Measurements from ENCODE around the gene BHLHE41.

BHLHE41 gene

DNA sequence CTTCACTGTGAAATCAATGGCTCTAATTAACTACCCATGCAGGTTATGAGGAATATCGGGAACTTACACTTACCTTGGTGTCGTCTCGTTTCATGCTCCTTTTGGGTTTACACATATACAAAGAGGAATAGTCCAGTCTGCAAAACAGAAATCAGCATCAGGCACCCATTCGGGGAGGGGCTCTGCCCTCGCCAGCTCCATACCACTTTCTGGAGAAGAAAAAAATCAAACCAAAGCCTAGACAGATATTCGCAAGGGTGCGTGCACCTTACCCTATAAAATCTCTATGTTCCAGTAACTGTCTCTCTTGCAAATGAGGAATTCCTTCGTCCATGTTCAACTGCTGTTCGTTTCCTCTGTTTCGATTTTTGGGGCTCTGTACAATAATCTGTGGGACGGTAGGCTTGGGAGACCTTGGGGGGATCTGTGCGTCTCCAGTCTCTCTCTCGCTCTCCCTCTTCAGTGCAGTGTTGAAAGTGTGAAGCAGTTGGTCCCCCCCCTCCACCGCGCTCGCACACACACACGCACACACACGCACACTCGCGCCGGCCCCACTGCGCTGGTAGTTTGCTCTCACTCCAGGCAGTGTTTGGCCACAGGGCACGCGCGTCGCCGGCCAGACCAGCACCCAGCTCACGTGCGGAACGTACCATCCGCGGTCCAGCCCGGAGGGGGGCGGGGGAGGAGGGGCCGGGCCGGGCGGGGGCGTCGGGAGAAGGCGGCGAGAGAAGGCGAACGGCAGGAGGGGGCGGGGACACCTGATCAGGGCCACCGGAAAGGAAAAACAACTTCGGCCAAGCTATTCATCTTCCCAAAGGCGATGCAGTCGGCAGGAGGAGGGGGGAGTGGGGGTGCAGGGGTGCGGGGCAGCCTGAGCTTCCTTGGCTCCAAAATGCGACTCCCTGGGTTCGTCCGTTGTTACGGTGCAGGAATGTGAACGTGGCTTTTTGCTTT lies at the start of gene BHLHE41:
TSS of gene BHLHE41 (minus strand) at position 592 of the 954 bp plus-strand sequence. CDS start at position 334, 258 bp downstream.
- DNase-seq = peak in 1 of 2 experiments; percentile 44

DNA sequence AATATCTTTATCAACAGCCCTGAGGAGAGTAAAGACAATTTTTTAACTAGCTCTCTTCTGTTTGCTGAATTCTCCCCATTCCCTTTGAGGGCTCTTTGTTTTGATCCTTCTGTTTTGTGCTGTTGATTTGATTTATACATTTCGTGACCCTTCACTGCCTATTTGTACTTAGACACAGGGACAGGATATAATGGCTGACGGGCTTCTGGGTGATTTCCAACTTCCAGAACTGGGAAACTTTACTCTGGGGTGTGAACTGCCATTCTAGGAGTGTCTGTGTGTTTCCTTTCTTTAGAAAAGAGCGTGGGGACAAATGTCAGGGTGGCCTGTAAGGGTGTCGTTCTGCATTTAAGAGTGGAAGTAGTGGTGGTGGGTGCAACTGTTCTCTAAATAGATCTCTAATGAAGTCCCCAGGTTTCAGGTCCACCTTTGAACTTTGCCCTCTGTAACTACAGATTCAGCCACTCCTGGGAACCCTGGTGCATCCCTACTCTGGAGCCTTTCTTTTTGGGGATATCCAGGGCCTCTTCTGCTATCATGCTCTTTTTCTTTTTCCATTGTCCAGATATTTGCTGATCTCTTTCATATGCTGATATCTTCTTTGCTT lies 48.2 kb upstream of the BHLHE41 start:
- DNase-seq = no peak

DNA sequence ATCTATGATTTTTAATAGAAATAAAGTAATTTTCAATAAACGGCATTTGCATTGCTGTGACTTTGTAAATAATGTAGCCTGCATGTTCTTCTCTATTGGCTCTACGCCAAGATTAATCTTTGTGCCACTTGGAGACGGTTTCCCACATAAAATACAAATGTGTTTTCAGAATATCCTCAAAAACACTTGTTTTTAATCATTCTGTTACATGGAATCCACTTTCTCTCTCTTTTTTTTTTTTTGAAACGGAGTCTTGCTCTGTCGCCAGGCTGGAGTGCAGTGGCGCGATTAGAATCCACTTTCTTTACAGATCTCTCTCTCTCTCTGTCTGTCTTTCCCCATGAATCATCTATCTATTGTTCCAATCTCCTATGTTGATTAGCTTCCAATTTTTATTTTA lies 47.7 kb upstream of the BHLHE41 start:
- no peak for DNase-seq

DNA sequence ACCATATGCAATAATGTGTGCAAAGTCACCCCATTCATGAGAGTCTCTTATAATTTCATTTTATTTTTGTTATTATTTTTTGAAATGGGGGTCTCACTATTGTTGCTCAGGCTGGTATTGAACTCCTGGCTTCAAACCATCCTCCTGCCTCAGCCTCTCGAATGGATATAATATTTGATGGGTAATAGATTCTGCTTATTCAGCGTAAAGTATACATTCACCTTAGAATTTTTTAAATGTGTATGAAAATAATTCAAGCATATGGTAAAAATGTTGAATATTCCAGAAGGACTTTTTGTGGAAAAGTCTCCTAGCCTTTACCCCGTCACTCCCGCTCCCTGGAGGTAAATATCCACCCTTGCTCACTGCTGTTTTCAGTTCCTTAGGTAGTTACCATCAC lies 47.2 kb upstream of the BHLHE41 start:
- DNase-seq = no peak

DNA sequence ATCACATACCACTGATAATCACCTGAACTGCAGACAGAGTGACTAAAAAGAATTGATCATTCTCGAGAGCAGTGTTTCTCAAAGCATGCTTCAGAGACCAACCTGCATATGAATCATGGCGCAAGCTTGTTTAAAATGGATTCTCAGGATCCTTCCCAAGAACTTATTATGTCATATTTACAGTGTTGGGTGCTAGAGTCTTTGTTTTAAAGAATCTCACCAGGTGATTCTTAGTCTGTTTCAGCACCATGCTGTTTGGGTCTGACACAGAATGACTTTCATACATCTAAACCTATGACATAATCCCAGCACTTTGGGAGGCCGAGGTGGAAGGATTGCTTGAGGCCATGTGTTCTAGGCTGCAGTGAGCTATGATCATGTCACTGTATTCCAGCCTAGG lies 39.3 kb upstream of the BHLHE41 start:
- DNase-seq = no peak

DNA sequence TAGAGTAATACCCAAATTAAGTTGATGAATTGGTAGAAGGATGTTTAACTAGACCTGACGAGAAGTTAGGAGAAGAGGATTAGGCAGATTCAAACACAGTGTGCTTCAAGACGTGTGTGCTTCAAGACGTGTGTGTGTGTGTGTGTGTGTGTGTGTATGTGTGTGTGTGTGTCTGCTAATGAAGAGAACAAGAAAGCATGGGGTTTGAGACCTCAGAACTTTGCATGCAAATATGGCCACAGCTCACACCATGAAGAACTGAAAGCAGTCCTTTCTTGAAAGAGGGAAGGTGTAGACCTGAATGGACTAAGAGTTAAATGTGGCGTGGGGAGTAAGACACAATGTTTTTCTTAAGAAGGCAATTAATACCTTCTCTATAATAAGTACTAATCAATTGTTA lies 38.1 kb upstream of the BHLHE41 start:
- no peak for DNase-seq

DNA sequence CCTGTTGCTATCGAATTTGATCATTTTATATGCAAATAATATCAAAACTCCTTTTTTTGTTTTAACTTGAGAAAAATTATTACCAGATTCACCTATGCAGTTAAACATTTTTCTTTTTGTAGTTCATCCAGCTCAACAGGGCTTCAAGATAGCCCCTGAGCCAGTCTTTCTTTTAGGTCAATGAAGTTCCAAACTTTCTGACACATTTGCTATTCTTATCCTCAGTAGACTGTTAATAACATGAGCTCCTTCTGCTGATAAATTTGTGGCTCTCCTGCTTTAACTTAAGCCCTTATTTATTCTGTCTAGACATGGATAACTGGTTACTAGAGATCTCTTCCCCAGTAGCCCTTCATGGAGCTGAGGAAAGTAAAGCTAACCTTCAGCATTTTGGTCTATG lies 37.3 kb upstream of the BHLHE41 start:
- no peak for DNase-seq

DNA sequence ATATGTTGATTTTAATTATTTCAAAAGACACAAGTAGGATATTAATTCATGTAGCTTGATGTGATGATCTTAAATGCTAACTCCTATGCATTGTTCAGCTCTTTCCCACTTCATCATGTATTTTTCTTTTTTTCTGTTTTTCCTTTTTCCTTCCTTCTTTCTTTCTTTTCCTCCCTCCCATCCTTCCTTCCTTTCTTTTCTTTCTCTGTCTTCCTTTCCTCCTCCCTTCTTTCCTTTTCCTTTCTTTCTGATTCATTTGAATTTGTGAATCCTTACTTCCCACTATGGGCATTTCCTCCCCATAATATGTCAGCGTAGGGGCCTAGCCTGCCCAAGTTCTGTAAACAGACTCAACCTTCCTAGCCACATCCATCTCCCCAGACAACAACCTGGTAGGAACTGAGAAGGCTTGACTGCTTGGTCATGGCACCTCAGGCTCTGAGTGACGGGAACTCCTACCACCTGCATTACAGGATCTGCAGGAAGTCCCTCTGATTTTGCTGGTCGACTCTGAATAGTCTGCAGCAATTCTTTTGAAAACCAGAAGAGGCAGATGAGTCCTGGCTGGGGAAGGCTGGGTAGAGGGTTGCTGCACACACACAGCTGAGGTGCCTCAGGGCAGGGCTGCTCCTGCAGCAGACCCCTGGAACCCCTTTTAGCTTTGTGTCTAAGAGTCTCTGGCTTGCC lies 33.4 kb upstream of the BHLHE41 start:
- no peak for DNase-seq

DNA sequence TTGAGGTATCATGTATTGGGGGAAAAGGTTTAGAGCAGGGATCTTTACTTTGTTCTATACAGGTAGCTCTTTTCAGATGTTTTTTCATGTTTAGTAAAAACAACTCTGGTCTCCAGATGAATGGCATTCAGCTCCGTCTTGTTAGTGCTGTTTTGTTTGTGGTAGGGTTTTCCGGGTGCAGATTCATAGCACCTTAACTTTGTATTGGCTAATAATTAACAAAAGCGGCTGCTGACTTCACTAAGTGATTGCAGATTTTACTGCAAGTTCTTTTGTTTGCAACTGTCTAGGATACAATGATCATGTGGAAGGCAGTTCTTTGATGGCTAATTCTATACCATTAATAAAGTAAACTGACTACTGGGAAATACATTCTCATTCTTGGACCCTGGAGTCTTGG lies 32.2 kb upstream of the BHLHE41 start:
- no peak for DNase-seq

DNA sequence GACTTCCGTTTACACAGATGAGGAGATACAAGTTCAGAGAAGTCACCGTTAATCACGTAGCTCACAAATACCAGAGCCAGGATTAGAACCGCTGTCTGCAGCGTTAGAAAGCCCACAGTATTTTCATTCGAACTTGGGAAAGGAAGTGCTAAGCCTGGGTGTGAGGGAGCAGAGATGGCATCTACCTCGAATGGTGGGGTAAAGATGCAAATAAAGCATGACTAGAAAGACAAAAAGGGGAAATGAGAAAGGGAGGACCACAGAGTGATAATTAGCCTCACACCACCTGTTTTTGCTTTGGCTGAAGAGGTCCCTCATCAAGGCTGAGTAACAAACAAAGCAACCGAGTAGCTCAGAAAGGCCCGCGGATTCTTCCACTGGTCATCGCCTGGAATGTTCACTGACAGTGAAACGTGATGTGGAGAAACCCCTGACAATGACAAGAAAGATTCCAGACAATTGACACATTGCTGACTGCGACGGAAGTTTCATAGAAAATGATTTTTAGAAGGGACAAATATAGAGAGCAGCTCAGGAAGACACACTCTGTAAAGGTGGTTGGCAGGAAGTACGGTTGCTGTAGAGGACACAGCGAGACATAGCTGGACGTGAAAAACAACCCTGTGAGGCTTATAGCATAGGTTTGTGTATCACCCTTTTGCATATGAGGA lies 31.5 kb upstream of the BHLHE41 start:
- no peak for DNase-seq

DNA sequence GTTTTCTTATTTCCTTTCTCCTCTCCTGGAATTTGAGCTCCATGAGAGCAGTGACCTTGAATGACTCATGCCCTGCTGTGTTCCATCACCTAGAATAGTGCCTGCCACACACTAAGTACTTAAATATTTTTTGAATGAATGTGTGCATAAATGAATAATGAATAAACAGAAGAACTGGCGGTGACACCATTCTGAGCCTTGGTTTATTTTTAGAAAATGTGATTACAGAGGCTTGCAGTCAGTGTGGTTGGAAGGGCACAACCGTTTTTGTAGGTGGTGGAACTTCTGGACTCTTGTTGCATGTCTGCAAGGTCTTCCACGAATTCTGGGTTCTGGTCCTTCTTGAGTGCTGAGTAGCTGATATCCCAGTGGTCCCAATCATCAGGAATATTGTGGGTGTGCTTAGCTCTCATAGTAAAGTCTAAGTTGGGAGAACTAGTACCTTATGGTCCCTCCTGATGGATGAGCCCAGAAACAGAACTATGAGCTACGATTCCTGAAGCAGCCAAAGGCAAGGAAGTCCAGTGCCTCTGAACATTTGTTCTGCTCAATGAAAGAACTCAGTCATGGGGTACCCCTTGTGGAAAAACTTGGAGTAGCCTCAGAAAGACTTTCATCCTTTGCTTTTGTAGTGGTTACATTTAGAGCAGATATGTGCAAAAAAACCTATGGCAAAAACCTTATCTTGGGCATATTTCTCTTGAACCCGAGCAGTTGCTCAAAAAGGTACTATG lies 28.8 kb upstream of the BHLHE41 start:
- DNase-seq = peak; percentile 80 to 95

DNA sequence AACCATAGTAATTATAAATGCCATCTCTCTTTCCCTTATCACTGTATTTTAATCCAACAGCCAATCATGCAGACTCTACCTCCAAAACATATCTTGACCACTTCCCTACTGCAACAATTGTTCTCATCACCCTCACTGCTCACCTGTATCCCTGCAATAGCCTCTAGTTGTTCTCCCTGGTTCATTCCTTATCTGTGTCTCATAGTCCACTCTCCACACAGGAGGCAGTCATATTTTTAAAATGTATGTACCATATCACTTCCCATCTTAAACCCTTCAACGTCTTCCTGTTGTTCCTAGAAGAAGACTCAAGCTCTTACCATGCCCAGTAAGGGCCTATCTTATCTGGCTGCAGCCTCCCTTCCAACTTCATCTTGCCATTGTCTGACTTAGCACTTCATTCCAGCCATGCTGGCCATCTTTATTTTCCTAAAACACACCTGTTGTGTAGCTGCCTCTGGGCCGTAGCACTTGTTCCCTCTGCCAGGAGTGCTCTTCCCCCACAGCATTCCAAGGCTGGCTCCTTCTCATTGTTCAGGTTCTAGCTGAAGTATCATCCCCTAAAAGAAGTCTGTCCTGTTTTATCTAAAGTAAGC lies 27.8 kb upstream of the BHLHE41 start:
- DNase-seq = no peak

DNA sequence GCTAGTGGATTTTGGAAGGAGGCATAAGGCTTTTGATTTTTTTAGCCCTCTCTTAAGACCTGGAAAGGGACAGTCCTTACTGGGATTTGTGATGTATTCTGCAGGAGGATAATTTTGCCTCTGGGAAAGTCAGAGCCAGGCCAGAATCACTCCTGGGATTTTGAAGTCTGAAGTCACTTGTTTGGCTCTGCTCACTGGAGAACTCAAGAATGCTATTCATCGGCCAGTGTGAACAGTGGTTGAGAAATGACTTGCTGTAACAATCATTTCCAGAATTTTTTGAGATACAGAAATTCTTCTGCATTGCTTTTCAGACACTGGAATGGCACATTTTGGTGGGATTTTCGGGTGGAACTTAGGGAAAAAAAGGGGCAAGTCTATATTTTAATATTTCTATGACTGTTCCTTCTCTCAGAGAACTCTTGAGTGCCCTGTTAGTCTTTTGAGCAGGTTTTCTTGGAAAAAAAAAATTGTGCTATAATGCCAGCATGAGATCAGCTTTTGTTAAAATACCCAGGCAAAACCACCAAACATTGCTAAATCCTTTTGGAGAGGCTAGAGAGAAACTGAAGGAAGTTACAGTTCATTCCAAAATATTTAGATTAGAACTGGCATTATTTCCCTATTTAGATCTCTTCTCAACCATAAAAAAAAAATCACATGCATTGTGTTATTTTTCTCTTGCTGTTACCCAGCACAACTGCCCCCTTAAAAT lies 26.1 kb upstream of the BHLHE41 start:
- DNase-seq = no peak

DNA sequence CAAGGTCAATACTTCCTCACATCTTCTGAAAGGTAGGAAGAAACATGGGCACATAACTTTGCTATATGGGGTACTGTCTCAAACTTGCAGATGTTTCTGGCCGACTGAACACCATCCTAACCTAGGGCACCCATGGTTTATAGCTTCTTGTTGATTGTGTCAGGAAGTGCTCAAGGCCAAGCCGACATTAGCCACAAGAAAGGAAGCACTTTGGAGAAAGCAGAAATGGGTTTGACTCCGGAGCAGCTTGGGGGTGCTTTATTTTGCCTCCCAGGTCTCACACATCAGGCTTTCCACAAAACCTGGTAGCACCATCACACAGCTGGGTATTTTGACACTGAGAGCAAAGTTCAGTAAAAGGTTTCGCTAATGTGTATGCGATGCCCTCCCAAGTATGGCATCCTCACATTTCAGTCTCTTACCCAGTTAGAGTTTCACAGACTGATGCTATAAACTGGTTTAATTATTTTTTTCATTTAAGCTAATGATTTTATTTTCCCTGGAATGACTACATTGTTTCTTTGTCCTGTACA lies 25.2 kb upstream of the BHLHE41 start:
- no peak for DNase-seq

DNA sequence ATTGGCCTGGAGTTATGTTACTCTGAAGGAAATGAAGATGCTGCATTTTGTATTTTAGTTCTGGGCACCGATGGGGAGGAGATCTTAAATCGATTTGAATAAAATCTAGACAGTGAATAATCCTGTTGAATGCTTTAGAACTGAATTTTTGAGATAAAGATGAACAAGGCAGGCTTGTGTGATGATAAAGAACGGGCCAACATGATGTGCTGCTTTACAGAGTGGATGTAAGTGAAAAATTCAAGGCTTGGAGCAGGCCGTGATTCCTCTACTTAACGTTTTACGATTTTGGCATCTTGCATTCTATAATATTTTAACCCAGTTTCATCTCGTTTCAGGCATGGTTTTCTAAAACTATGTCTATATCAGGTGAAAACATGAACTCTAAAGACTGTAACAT lies 23.5 kb upstream of the BHLHE41 start:
- no peak for DNase-seq

DNA sequence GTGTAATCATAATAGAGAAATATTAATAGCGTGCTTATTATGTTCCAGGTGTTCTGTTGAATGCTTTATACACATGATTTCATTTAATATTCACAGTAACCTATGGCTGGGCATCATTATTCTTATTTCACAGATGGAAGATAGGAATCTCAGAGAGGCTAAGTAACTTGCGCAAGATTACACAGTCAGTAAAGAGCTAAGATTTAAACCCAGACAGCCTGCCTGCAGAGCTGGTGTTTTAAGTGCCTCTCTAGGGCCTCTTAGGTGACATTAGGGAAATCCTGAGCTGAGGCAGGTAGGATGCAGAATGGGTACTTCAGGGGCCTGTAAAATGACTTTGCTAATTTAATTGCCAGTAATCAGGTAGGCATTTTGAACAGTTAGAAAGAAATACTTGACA lies 18.5 kb upstream of the BHLHE41 start:
- DNase-seq = no peak

DNA sequence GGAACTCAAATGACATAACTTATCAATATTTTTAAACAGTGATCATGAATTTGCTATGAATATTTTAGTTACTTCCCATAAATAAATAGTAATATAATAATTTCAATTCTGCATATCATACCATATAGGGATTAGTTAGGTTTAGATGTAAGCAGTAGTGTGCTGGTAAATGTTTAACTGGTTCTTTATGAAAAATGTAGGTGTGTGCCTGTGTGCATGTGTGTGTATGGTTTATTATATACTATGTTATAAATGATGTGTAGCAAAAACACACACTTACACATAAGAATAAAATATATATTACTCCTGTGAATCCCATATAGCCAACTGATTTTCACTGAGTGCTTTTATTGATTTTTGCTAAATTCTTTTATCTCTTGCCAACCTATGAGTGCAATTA lies 14.0 kb upstream of the BHLHE41 start:
- DNase-seq = no peak

DNA sequence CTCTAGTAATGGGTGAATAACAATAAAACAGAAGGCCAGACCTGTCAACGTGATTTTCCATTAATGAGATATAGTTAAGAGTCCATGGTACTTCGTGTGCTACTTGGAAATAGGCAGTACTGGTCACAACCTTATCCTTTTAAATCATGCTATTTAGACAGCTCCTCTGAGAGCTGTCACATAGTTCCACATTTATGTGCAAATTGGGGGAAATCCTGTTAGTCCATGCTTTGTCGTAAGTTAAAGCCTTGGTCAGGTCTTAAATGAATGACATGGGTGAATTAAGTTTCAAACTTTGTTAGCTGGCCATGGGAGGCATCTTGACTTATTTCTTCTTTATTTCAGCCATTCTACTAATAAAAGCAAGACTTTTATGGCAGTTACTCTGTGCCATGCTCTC lies 11.9 kb upstream of the BHLHE41 start:
- no peak for DNase-seq

DNA sequence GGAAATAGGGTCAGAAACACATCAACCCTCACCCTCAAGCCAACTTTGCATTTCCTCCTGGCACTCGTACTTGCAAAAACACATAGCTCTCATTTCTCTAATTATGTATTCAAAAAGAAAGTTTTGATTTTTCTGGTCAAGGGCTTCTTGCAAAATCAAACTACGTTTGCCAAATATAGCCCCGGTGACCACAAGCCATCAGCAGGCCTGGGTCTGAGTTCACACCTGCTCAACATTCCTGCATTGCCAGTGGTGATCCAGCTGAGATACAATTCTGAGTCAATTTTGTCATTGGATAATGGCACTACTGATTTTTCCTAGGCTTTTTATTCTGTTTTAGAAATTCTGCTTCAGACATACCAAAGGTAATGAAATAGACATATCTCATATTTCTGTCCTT lies 10.7 kb upstream of the BHLHE41 start:
- DNase-seq = no peak

DNA sequence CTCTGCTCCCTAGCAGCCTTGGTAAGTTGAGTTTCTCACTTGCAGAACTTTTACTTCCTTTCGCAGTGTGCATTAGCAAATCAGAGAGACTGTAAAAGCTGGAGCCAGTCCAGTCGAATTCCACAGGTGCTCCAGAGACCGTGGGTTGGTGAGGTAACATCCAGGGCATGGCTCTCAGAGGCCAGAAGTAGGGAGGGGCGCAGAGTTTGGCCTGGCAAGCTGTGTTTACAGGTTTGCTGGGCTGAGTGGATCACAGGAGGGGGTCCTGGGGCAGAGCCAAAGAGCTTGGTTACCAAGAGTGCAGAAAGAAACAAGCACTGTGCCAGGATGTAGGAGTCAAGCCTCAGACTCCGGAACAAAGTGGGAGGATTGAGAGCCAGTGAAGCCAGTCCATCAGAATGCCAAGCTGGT lies 10.2 kb upstream of the BHLHE41 start:
- DNase-seq = no peak

DNA sequence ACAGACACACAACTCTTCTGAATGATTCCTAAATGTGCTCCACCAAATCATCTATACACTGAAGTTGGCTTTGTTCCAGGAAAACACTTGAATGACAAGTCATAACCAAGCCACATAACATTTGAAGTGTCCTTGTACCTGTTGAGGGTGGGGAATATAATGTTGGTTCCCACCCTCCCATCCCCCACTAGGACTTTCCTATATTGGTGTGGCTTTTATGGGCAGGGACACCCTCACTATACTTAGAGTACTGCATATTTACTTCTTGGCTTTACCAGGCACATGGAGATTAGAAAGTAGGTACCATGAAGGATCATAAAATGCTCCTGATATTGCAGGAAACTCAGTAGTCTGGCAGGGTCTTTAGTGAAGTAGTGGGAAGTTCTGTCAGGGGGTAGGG lies 9.7 kb upstream of the BHLHE41 start:
- DNase-seq = no peak

Data from SW 1271 (cell line).